H1 (cell line): ENCODE measurements around the gene ADSS1. TPM values are rescaled to one million over a fixed set of nuclear protein-coding genes. Genes with fewer than 3 reads are reported as not detected.

Experiments used
- CTCF ChIA-PET: fragments of 300-600 bp; sonication (Branson Sonifier 250); formaldehyde crosslinking; loops from one replicate; lab custom pipeline; 2021; ENCODE audit not compliant: partially characterized antibody; lab: Charles Lee
- POLR2A ChIA-PET: fragments of 300-600 bp; sonication (Branson Sonifier 250); formaldehyde crosslinking; loops from one replicate; lab custom pipeline; 2021; ENCODE audit warnings: inconsistent platforms; ENCODE audit not compliant: partially characterized antibody; lab: Charles Lee
- DNase-seq, 2 experiments: peaks; one replicate each; pipeline versions ENCODE4 v3.0.0 to v3.0.0-alpha.2; 2010 to 2022; ENCODE audit warnings: low spot score in 2 of 2, low read depth in 1 of 2, mixed read lengths in 1 of 2
- FAIRE-seq: peaks from 2 replicates; lab custom pipeline; 2011; peaks lifted over from hg19 to GRCh38; lab: Jason Lieb, UNC
- H2AFZ ChIP-seq: 2 replicates; pipeline ENCODE4 v1.8.1; 2012; ENCODE audit warnings: low read length, inconsistent platforms
- H2AK5ac ChIP-seq: 2 replicates; pipeline ENCODE4 v1.6.1; 2013; ENCODE audit warnings: low read depth, low read length
- H2BK120ac ChIP-seq: replicated peaks from 2 replicates; pipeline ENCODE3; 2013; ENCODE audit warnings: low read depth, low read length, inconsistent platforms
- H2BK12ac ChIP-seq: 2 replicates; pipeline ENCODE4 v1.6.1; 2013; ENCODE audit warnings: low read depth, low read length
- H2BK15ac ChIP-seq: 2 replicates; pipeline ENCODE4 v1.6.1; 2013; ENCODE audit warnings: low read length
- H2BK20ac ChIP-seq: 2 replicates; pipeline ENCODE4 v1.6.1; 2013; ENCODE audit warnings: low read length
- H2BK5ac ChIP-seq: 2 replicates; pipeline ENCODE4 v1.6.1; 2013; ENCODE audit warnings: low read depth, low read length
- H3K14ac ChIP-seq: 2 replicates; pipeline ENCODE4 v1.6.1; 2013; ENCODE audit warnings: inconsistent platforms; ENCODE audit not compliant: insufficient read length
- H3K18ac ChIP-seq: 2 replicates; pipeline ENCODE4 v1.6.1; 2013; ENCODE audit warnings: low read length; ENCODE audit errors: extremely low read depth
- H3K23ac ChIP-seq: 2 replicates; pipeline ENCODE4 v1.6.1; 2013; ENCODE audit warnings: inconsistent platforms; ENCODE audit not compliant: insufficient read length
- H3K23me2 ChIP-seq: 2 replicates; pipeline ENCODE4 v1.6.1; 2013; ENCODE audit warnings: low read depth, low read length
- H3K27ac ChIP-seq: 2 replicates; pipeline ENCODE4 v1.6.1; 2011; ENCODE audit warnings: low read depth, low read length, inconsistent platforms
- H3K27me3 ChIP-seq, 4 experiments: replicated peaks in 1 of 4; 1 replicate in 1 of 4; 2 replicates in 3 of 4; pipeline versions ENCODE4 v1.6.1 to v1.8.1; 2011 to 2013; ENCODE audit warnings: low read length in 3 of 4, mild to moderate bottlenecking in 3 of 4, inconsistent platforms in 2 of 4, mixed read lengths in 2 of 4, moderate library complexity in 1 of 4; ENCODE audit not compliant: control insufficient read depth in 3 of 4, insufficient read depth in 3 of 4; ENCODE audit errors: extremely low read depth in 1 of 4
- H3K36me3 ChIP-seq, 4 experiments: 2 replicates each; pipeline versions ENCODE4 v1.6.1 to v1.8.1; 2011 to 2013; ENCODE audit warnings: mild to moderate bottlenecking in 4 of 4, low read length in 3 of 4, moderate library complexity in 2 of 4, control low read depth in 1 of 4, inconsistent platforms in 1 of 4; ENCODE audit not compliant: insufficient read depth in 4 of 4, control insufficient read depth in 2 of 4
- H3K4ac ChIP-seq: replicated peaks from 2 replicates; pipeline ENCODE3; 2013; ENCODE audit warnings: low read length, low read depth, mixed read lengths, inconsistent platforms; ENCODE audit not compliant: insufficient read length
- H3K4me1 ChIP-seq, 4 experiments: replicated peaks in 1 of 4; 1 replicate in 1 of 4; 2 replicates in 3 of 4; pipeline versions ENCODE4 v1.6.1 to v1.8.1; 2011 to 2013; ENCODE audit warnings: low read length in 3 of 4, inconsistent platforms in 2 of 4, mixed read lengths in 1 of 4; ENCODE audit not compliant: insufficient read depth in 4 of 4, control insufficient read depth in 3 of 4
- H3K4me2 ChIP-seq, 2 experiments: 2 replicates each; pipeline versions ENCODE4 v1.6.1 to v1.8.1; 2011 to 2013; ENCODE audit warnings: low read depth in 2 of 2, low read length in 2 of 2, control low read depth in 1 of 2, inconsistent platforms in 1 of 2, mild to moderate bottlenecking in 1 of 2; ENCODE audit not compliant: insufficient read depth in 1 of 2
- H3K4me3 ChIP-seq, 4 experiments: fragments of 200-600, 300-600 bp in 1 of 4; sonication (generic), shearing (Covaris generic), sonication (Bioruptor Twin) in 1 of 4; 2 replicates each; pipeline versions ENCODE4 v1.5.1 to v1.8.1; 2011 to 2016; ENCODE audit warnings: low read length in 4 of 4, low read depth in 3 of 4, control low read depth in 2 of 4, inconsistent platforms in 2 of 4, mild to moderate bottlenecking in 2 of 4, mixed read lengths in 1 of 4, moderate library complexity in 1 of 4; ENCODE audit not compliant: insufficient read depth in 2 of 4; ENCODE audit errors: extremely low read depth in 1 of 4
- H3K56ac ChIP-seq: replicated peaks from 2 replicates; pipeline ENCODE3; 2013; ENCODE audit warnings: low read depth, mild to moderate bottlenecking, mixed read lengths, low read length, inconsistent platforms; ENCODE audit not compliant: insufficient read length
- H3K79me1 ChIP-seq: 2 replicates; pipeline ENCODE4 v1.6.1; 2013; ENCODE audit warnings: low read depth, low read length, control low read depth
- H3K79me2 ChIP-seq, 2 experiments: 2 replicates each; pipeline versions ENCODE4 v1.6.1 to v1.8.1; 2012 to 2013; ENCODE audit warnings: low read length in 2 of 2, mild to moderate bottlenecking in 2 of 2, inconsistent platforms in 1 of 2; ENCODE audit not compliant: insufficient read depth in 2 of 2, control insufficient read depth in 1 of 2
- H3K9ac ChIP-seq, 4 experiments: replicated peaks in 1 of 4; 1 replicate in 1 of 4; 2 replicates in 3 of 4; pipeline versions ENCODE4 v1.6.1 to v1.8.1; 2011 to 2013; ENCODE audit warnings: low read depth in 3 of 4, low read length in 3 of 4, control low read depth in 2 of 4, mild to moderate bottlenecking in 2 of 4, moderate library complexity in 2 of 4, inconsistent platforms in 1 of 4; ENCODE audit errors: extremely low read depth in 1 of 4
- H3K9me3 ChIP-seq, 2 experiments: 2 replicates each; pipeline versions ENCODE4 v1.6.1 to v1.8.1; 2012 to 2013; ENCODE audit warnings: mild to moderate bottlenecking in 2 of 2, moderate library complexity in 2 of 2, control low read depth in 1 of 2, inconsistent platforms in 1 of 2, low read depth in 1 of 2, low read length in 1 of 2, mixed read lengths in 1 of 2; ENCODE audit not compliant: insufficient read depth in 2 of 2
- H4K20me1 ChIP-seq, 2 experiments: replicated peaks in 1 of 2; 2 replicates each; pipeline versions ENCODE3 to v1.8.1; 2011 to 2013; ENCODE audit warnings: inconsistent platforms in 2 of 2, low read length in 2 of 2, mild to moderate bottlenecking in 1 of 2; ENCODE audit not compliant: insufficient read depth in 2 of 2, control insufficient read depth in 1 of 2
- H4K5ac ChIP-seq: 2 replicates; pipeline ENCODE4 v1.6.1; 2013; ENCODE audit warnings: low read length, low read depth, mixed read lengths, inconsistent platforms; ENCODE audit not compliant: insufficient read length
- H4K8ac ChIP-seq: 2 replicates; pipeline ENCODE4 v1.8.0; 2013; ENCODE audit warnings: mild to moderate bottlenecking, moderate library complexity, low read length, inconsistent platforms; ENCODE audit not compliant: insufficient read depth; ENCODE audit errors: extremely low read depth
- H4K91ac ChIP-seq: replicated peaks from 2 replicates; pipeline ENCODE3; 2013; ENCODE audit warnings: low read length, mixed read lengths, inconsistent platforms; ENCODE audit not compliant: insufficient read length
- CREB1 ChIP-seq: IDR thresholded peaks from 2 replicates; pipeline ENCODE4 v1.6.1; 2012; ENCODE audit warnings: inconsistent platforms
- GTF2F1 ChIP-seq: IDR thresholded peaks from 2 replicates; pipeline ENCODE4 v1.6.1; 2012; ENCODE audit warnings: low read depth, low read length, improper control_type of control experiment, borderline replicate concordance
- NANOG ChIP-seq: IDR thresholded peaks from 2 replicates; pipeline ENCODE4 v1.6.1; 2011; ENCODE audit warnings: low read length, low read depth, mild to moderate bottlenecking, inconsistent platforms; ENCODE audit not compliant: insufficient read depth, poor library complexity, severe bottlenecking
- POLR2AphosphoS5 ChIP-seq: IDR thresholded peaks from 2 replicates; pipeline ENCODE4 v1.6.1; 2011; ENCODE audit warnings: low read depth, low read length
- RAD21 ChIP-seq, 2 experiments: IDR thresholded peaks in 1 of 2; conservative IDR thresholded peaks in 1 of 2; 2 replicates each; pipeline ENCODE4 v1.6.1; 2011; ENCODE audit warnings: low read depth in 2 of 2, low read length in 2 of 2, improper control_type of control experiment in 1 of 2, inconsistent platforms in 1 of 2, mild to moderate bottlenecking in 1 of 2, moderate library complexity in 1 of 2
- RXRA ChIP-seq: IDR thresholded peaks from 2 replicates; pipeline ENCODE4 v1.6.1; 2011; ENCODE audit warnings: low read depth, mild to moderate bottlenecking, low read length, moderate library complexity; ENCODE audit not compliant: insufficient read depth
- SIN3A ChIP-seq, 2 experiments: IDR thresholded peaks in 1 of 2; conservative IDR thresholded peaks in 1 of 2; 2 replicates each; pipeline ENCODE4 v1.6.1; 2011 to 2012; ENCODE audit warnings: low read length in 2 of 2, improper control_type of control experiment in 1 of 2, low read depth in 1 of 2, mild to moderate bottlenecking in 1 of 2
- TBP ChIP-seq: IDR thresholded peaks from 2 replicates; pipeline ENCODE4 v1.6.1; 2011; ENCODE audit warnings: low read depth, low read length, improper control_type of control experiment
- ZNF274 ChIP-seq: IDR thresholded peaks from 2 replicates; pipeline ENCODE4 v1.7.0; 2012; ENCODE audit warnings: low read length, borderline replicate concordance; ENCODE audit errors: extremely low read depth
- WGBS, 2 experiments: shearing (Covaris generic) in 1 of 2; methylation state at CpG; one replicate each; pipeline versions ENCODE4 v1.1.6 to v1.1.7; 2013 to 2015; ENCODE audit warnings: low lambda C conversion rate in 2 of 2, mixed read lengths in 2 of 2, inconsistent platforms in 1 of 2, low coverage in 1 of 2, missing lambda C conversion rate in 1 of 2; ENCODE audit not compliant: insufficient replicate concordance in 2 of 2, insufficient coverage in 1 of 2, insufficient read length in 1 of 2; ENCODE audit errors: extremely low coverage in 1 of 2, missing lambda C conversion rate in 1 of 2; 5-methylcytosine and 5-hydroxymethylcytosine counted together
- polyA plus RNA-seq, 7 experiments: library from polyadenylated mRNA; depleted of rRNA in 3 of 7; stranded (reverse) in 5 of 7; unstranded in 2 of 7; fragments of >200 nt in 5 of 7; fragments of 200-250 nt in 2 of 7; gene quantifications; 1 replicate in 5 of 7; 2 replicates in 1 of 7; 4 replicates in 1 of 7; pipeline versions ENCODE4 v1.2.1 to v1.2.3, GENCODE V29; 2011 to 2013; ENCODE audit warnings: missing spikeins in 2 of 7, mixed read lengths in 2 of 7
- total RNA-seq: library from RNA; stranded (reverse); fragmentation: NEBNext Ultra II Directional; extraction: Animal tissue kit (Norgen Biotek cat#: 25700); gene quantifications from 2 replicates; pipeline ENCODE4 v1.2.1, GENCODE V29; 2021
- TF ChIP-seq, protein P1 (sequence below): IDR thresholded peaks from 2 replicates; pipeline ENCODE4 v1.6.1; 2012; ENCODE audit warnings: inconsistent platforms

ADSS1 gene
- total and polyA plus RNA-seq, 2 of the 8 experiments (the other 6 are each of a cell fraction or from before 2014, with no cell fraction given): 7.1 to 7.9 TPM

DNA sequence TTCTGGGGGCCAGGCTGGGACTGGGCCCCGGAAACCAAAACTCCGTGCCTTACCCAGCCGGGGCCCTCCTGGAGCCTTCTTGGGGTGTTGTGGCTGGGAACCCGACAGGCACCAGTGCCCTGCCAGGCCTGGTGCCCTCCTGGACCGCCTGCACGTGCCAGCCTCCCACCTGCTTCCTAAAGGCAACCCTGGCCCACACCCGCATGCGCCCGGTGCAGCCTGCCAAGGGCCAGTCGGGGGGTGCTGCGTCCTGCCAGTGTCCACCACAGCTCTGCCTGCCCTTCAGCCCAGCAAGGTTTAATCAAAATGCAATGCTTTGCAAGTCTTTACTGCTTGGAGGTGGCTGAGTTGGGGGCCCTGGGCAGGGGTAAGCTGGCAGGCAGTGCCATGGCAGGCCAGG lies 5.2 kb upstream of the ADSS1 start:
- Histone ChIP-seq H3K4ac (no peak overlapping the region), H3K36me3 (peaks cover 0 to 18% (median under 1%) of the 10 kb centered on the region in 4 experiments; a peak in 2 of 8 replicates), H3K27me3 (no peaks in the 10 kb centered on the region; a peak in 1 of 7 replicates), H4K8ac (no peak overlapping the region), H3K4me1 (peaks cover 0 to 7% (median 2%) of the 10 kb centered on the region in 4 experiments; a peak in 3 of 7 replicates), H3K4me2 (no peak overlapping the region), H2BK20ac (no peak overlapping the region), H2BK120ac (no peak overlapping the region), H3K27ac (no peak overlapping the region), H3K79me2 (no peaks in the 10 kb centered on the region), H3K23me2 (peaks cover 3% of the 10 kb centered on the region; the same call in 1 of the 2 replicates), H2BK12ac (no peak overlapping the region), H2AFZ (no peak overlapping the region), H3K9me3 (no peaks in the 10 kb centered on the region), H2BK5ac (no peak overlapping the region), H3K23ac (no peak overlapping the region), H4K20me1 (peaks cover 0 to 4% of the 10 kb centered on the region in 2 experiments), H4K5ac (no peak overlapping the region), H3K14ac (no peak overlapping the region), H2BK15ac (no peak overlapping the region), H4K91ac (no peak overlapping the region), H3K79me1 (no peaks in the 10 kb centered on the region), H3K18ac (no peak overlapping the region), H2AK5ac (no peak overlapping the region), H3K9ac (no peak overlapping the region), H3K4me3 (no peak overlapping the region), H3K56ac (no peak overlapping the region)
- TF ChIP-seq GTF2F1 (no peak), RXRA (no peak), NANOG (no peak), SIN3A (conservative IDR thresholded peaks at IDR 0.05 in 1 of 2, IDR thresholded peaks at IDR 0.05 in 1 of 2; ENCODE audit: low read depth in 1 of 2, low read length in 2 of 2) (no peak), ZNF274 (no peak), CREB1 (no peak), TBP (no peak), RAD21 (IDR thresholded peaks at IDR 0.05 in 1 of 2, conservative IDR thresholded peaks at IDR 0.05 in 1 of 2; ENCODE audit: low read depth in 2 of 2, low read length in 2 of 2) (no peak), POLR2AphosphoS5 (no peak)
- TF ChIP-seq, protein P1, sequence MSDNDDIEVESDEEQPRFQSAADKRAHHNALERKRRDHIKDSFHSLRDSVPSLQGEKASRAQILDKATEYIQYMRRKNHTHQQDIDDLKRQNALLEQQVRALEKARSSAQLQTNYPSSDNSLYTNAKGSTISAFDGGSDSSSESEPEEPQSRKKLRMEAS: no peak
- POLR2A ChIA-PET: interaction anchor here (0.8 to 1.7 kb wide), 3 partner anchors 9 to 31 kb away, joined by 3 to 4 read pairs (median 4); no protein-coding TSS in a partner anchor
- FAIRE-seq: no peak
- 88% methylated on average over 11 of the region's 11 CpGs; no CpG with 5 or more reads in 1 of the 2 experiments for WGBS, 2 experiments
- CTCF ChIA-PET: interaction anchor here (1.8 kb wide), 1 partner anchor 12 kb away, joined by 4 read pairs; no protein-coding TSS in a partner anchor
- DNase-seq: no peak
